Nephron progenitor cell (in vitro differentiated cells): ENCODE results near the gene EHD1.

Source experiments
- DNase-seq: peaks from one replicate; pipeline ENCODE4 v3.0.0; 2021
- H3K27ac Mint-ChIP-seq: 2 replicates; pipeline ENCODE4 v1.8.0; 2021; ENCODE audit warnings: mild to moderate bottlenecking, moderate library complexity, mixed read lengths
- H3K27me3 Mint-ChIP-seq: 2 replicates; pipeline ENCODE4 v1.8.0; 2021; ENCODE audit warnings: mild to moderate bottlenecking, low read depth, mixed read lengths; ENCODE audit not compliant: poor library complexity
- H3K36me3 Mint-ChIP-seq: 2 replicates; pipeline ENCODE4 v1.8.0; 2021; ENCODE audit warnings: low read depth, mixed read lengths
- H3K4me1 Mint-ChIP-seq: 2 replicates; pipeline ENCODE4 v1.8.0; 2021; ENCODE audit warnings: mixed read lengths
- H3K4me3 Mint-ChIP-seq: 2 replicates; pipeline ENCODE4 v1.8.0; 2021; ENCODE audit warnings: mild to moderate bottlenecking, moderate library complexity, mixed read lengths
- H3K9me3 Mint-ChIP-seq: 2 replicates; pipeline ENCODE4 v1.8.0; 2021; ENCODE audit warnings: mild to moderate bottlenecking, moderate library complexity, mixed read lengths
- TF ChIP-seq, protein P1 (sequence below): fragments of 200-600 bp; sonication (generic); IDR thresholded peaks from 2 replicates; pipeline ENCODE4 v1.5.0; 2021; ENCODE audit warnings: antibody characterized with exemption

Gene EHD1

GRCh38 chr11:64891215-64891848 lies 12.9 kb upstream of the EHD1 start:
- Mint-ChIP-seq H3K4me1 (peaks cover 46% of the 10 kb centered on the region), H3K9me3 (no peaks in the 10 kb centered on the region), H3K27me3 (peaks cover 3% of the 10 kb centered on the region), H3K36me3 (no peaks in the 10 kb centered on the region), H3K27ac (no peak overlapping the region), H3K4me3 (no peak overlapping the region)
- no peak for DNase-seq
- TF ChIP-seq, protein P1, sequence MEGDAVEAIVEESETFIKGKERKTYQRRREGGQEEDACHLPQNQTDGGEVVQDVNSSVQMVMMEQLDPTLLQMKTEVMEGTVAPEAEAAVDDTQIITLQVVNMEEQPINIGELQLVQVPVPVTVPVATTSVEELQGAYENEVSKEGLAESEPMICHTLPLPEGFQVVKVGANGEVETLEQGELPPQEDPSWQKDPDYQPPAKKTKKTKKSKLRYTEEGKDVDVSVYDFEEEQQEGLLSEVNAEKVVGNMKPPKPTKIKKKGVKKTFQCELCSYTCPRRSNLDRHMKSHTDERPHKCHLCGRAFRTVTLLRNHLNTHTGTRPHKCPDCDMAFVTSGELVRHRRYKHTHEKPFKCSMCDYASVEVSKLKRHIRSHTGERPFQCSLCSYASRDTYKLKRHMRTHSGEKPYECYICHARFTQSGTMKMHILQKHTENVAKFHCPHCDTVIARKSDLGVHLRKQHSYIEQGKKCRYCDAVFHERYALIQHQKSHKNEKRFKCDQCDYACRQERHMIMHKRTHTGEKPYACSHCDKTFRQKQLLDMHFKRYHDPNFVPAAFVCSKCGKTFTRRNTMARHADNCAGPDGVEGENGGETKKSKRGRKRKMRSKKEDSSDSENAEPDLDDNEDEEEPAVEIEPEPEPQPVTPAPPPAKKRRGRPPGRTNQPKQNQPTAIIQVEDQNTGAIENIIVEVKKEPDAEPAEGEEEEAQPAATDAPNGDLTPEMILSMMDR = no peak

- Mint-ChIP-seq H3K4me1 (peaks cover 46% of the 10 kb centered on the region), H3K27ac (no peak overlapping the region)
These were observed 12.1 kb upstream of the EHD1 start for GRCh38 chr11:64890522-64890939.

GRCh38 chr11:64888729-64889511 lies 10.5 kb upstream of the EHD1 start:
- TF ChIP-seq, protein P1 = no peak
- H3K27ac Mint-ChIP-seq = peak overlapping the region; percentile 98
- H3K4me3 Mint-ChIP-seq = peak overlapping the region; percentile 8
- H3K36me3 Mint-ChIP-seq = no peaks in the 10 kb centered on the region
- DNase-seq = no peak
- peaks cover 52% of the 10 kb centered on the region for H3K4me1 Mint-ChIP-seq
- H3K27me3 Mint-ChIP-seq = peaks cover 7% of the 10 kb centered on the region
- H3K9me3 Mint-ChIP-seq = no peaks in the 10 kb centered on the region

More at GRCh38 chr11:64890522-64890939, 12.1 kb upstream of the EHD1 start:
- no peak for DNase-seq
- Mint-ChIP-seq H3K4me3 (no peak overlapping the region), H3K27me3 (peaks cover 3% of the 10 kb centered on the region), H3K9me3 (no peaks in the 10 kb centered on the region), H3K36me3 (no peaks in the 10 kb centered on the region)
- TF ChIP-seq, protein P1 = no peak

DNA sequence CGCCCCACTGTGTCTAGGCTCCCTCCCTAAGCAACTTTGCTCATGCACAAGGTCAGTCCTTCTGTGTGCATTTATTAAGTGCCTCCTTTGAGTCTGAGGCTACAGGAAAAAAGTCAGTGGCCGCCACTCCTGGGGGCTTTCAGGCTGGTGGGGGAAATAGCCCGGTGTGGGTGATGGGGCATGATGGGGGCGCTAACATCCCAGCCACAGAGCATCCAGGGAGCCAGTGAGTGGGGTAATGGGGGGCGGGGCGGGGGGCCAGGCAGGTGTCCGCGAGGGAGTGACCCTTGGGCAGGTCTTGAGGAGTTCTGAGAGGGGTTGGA lies 9.9 kb upstream of the EHD1 start:
- DNase-seq = no peak
- H3K36me3 Mint-ChIP-seq = no peaks in the 10 kb centered on the region
- H3K4me1 Mint-ChIP-seq = peaks cover 54% of the 10 kb centered on the region
- TF ChIP-seq, protein P1 = no peak
- H3K4me3 Mint-ChIP-seq = no peak overlapping the region
- H3K27ac Mint-ChIP-seq = peak overlapping the region; percentile 86
- no peaks in the 10 kb centered on the region for H3K9me3 Mint-ChIP-seq
- H3K27me3 Mint-ChIP-seq = peaks cover 10% of the 10 kb centered on the region

- Mint-ChIP-seq H3K9me3 (no peaks in the 10 kb centered on the region), H3K27ac (no peak overlapping the region), H3K4me1 (peaks cover 54% of the 10 kb centered on the region), H3K4me3 (peak overlapping the region; percentile 67), H3K27me3 (peaks cover 10% of the 10 kb centered on the region), H3K36me3 (no peaks in the 10 kb centered on the region)
- peak; percentile 92 for DNase-seq
- TF ChIP-seq, protein P1 = peak; percentile 98
These were observed 9.5 kb upstream of the EHD1 start for GRCh38 chr11:64887757-64888405.
